HG02610 (cell line): ENCODE data around the gene IL2RA.
"Not testable (repeated sequence)": the region's sequence is repeated elsewhere in the genome, so short reads cannot be mapped to it uniquely, and the experiment has no call there.

ENCODE experiments used
- ATAC-seq: cut with Tn5 transposase; IDR thresholded peaks from one replicate; pipeline ENCODE4 v1.9.1; 2021; ENCODE audit warnings: mild to moderate bottlenecking, moderate library complexity; ENCODE audit not compliant: unreplicated experiment

Gene IL2RA

GRCh38 chr10:5963591-5963990 is 98.6 kb downstream of the IL2RA start:
- no peak for ATAC-seq

DNA sequence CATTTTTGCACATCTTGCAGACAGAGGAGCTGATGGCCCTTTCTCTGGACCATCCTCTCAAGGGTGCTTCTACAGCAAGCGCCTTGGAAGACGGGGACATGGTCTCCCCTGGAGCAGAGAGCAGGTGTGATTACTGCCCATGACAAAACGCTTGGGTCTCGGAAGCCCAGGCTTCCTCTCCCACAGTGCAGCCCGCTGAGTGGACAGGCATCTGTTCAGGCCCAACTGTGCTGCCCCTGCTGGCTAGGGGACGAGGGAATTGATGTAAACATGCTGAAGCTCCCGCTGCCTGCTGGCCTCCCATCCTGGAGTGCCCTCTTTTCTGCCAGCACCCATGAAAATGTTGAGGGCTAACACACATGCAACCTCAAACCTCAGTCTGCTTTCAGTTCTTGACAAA is 99.1 kb downstream of the IL2RA start:
- ATAC-seq = no peak

DNA sequence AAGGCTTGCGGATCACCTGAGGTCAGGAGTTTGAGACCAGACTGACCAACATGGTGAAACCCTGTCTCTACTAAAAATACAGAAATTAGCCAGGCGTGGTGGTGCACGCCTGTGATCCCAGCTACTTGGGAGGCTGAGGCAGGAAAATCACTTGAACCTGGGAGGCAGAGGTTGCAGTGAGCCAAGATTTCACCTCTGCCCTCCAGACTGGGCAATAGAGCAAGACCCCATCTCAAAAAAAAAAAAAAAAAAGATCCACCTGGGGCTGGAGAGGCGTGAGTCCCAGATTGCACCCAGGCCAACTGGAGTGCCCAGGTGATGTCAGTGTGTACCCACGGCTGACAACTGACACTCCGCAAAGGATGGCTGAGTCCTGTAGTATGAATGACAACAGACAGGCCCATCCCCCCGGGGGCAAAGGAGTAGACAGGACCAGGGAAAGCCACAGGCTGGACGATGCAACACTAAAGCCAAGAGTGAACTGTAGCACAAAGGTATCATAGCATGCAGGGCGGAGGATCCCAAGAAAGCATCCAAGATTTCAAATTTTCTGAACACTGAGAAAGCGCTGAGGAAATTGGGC is 99.7 kb downstream of the IL2RA start:
- not testable (repeated sequence) for ATAC-seq

DNA sequence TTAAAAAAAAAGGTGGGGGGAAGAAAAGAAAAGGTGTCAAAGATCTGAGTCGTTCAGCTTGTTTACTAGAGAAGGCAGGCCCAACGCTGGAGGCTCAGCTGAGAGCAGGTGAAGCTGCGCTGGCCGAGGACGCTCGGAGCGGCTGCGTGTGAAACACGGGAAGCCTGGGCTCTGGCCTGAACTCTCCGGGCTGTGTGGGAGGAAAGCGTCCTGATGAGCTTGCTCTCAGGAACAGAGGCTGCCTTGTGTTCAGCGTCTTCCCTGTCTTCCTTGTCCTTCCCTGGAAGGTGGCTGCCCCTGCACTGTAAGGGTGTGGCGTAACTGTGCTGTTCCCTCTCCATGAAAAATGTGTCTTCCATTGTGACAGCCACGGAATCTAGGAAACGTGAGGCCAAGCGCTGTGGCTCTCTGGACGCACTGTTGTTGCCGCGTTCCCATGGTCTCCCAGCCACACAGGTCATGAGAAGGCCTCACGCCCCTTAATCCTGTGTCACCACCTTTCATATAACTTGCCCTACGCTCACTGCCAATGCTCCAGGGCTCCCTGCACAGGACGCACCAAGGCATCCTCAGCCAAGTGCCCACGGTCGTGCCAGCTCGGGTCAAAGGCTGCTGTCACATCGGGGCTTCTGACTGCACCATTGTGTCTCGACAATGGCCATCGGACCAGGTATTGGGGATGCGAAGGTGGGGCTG is 100.6 kb downstream of the IL2RA start:
- no peak for ATAC-seq

GRCh38 chr10:5960973-5961275 is 101.2 kb downstream of the IL2RA start:
- not testable (repeated sequence) for ATAC-seq
